RWPE2 (cell line): ENCODE measurements around the gene OTP.

ENCODE experiments used
- ATAC-seq: fragments of 200-7000 bp; cut with Tn5 transposase; 3 replicates; pipeline ENCODE4 v1.9.1; 2021; ENCODE audit warnings: low read depth
- DNase-seq: peaks from one replicate; pipeline ENCODE4 v3.0.0-alpha.2; 2020; ENCODE audit warnings: low spot score
- H3K27ac ChIP-seq: fragments of 450-650 bp; 2 replicates; pipeline ENCODE4 v1.5.1; 2017; ENCODE audit warnings: mild to moderate bottlenecking; ENCODE audit not compliant: poor library complexity, severe bottlenecking
- H3K27me3 ChIP-seq: fragments of 250-450 bp; sonication (Bioruptor Pico); 2 replicates; pipeline ENCODE4 v1.5.1; 2021; ENCODE audit warnings: mild to moderate bottlenecking, moderate library complexity; ENCODE audit not compliant: insufficient read depth, poor library complexity, severe bottlenecking
- H3K36me3 ChIP-seq: fragments of 250-450 bp; sonication (Bioruptor Pico); 2 replicates; pipeline ENCODE4 v1.5.1; 2020; ENCODE audit warnings: low read depth, mild to moderate bottlenecking, moderate library complexity
- H3K4me1 ChIP-seq: fragments of 250-450 bp; sonication (Bioruptor Pico); 2 replicates; pipeline ENCODE4 v1.5.1; 2021; ENCODE audit warnings: mild to moderate bottlenecking, moderate library complexity; ENCODE audit not compliant: insufficient read depth, poor library complexity, severe bottlenecking
- H3K4me3 ChIP-seq: fragments of 250-450 bp; sonication (Bioruptor Pico); 2 replicates; pipeline ENCODE4 v1.5.1; 2021; ENCODE audit warnings: mild to moderate bottlenecking, moderate library complexity; ENCODE audit not compliant: severe bottlenecking
- H3K9me3 ChIP-seq: fragments of 250-450 bp; sonication (Bioruptor Pico); 2 replicates; pipeline ENCODE4 v1.5.1; 2021; ENCODE audit warnings: mild to moderate bottlenecking, moderate library complexity; ENCODE audit not compliant: severe bottlenecking
- CTCF ChIP-seq: fragments of 450-650 bp; IDR thresholded peaks from one replicate; pipeline ENCODE4 v1.5.1; 2017; ENCODE audit warnings: mild to moderate bottlenecking, moderate library complexity; ENCODE audit not compliant: poor library complexity, severe bottlenecking

The OTP gene

GRCh38 chr5:77649776-77650175, 11.3 kb upstream of the OTP start:
- Histone ChIP-seq H3K4me1 (no peaks in the 10 kb centered on the region), H3K27me3 (peaks cover 70% of the 10 kb centered on the region)
- ATAC-seq = no peak

DNA sequence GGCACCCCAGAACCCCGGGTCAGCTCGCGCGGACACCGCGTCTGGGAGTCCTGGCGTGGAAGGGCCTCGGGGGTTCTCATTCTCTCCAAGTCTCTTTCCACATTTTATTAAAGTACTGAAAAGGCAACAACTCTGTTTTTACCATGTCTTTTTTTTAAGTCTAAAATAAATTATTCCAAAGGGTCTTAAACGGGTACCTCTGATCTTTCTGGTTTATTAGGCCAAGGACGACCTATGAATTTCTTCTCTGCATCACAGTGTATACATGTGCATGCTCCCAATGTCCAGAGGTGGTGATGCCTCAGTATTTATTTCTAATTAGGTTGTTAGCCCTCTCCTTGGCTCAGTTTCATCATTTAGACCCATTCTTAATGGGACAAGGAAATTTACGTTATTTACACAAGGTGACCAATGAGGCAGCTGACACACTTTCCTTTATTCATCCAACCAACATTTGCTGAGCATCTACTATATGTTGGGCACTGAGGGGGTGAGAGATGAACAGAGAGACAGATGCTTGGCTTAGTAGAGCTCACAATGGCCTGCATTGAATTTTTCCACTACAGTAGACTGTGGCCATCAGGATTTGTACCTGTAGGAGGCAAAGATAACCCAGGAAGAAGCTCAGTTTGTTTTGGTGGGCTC, 7.6 kb upstream of the OTP start:
- Histone ChIP-seq H3K27me3 (peaks cover 97% of the 10 kb centered on the region), H3K4me1 (no peaks in the 10 kb centered on the region), H3K9me3 (no peaks in the 10 kb centered on the region), H3K36me3 (no peaks in the 10 kb centered on the region), H3K27ac (no peak overlapping the region), H3K4me3 (no peak overlapping the region)
- ATAC-seq (no peak), DNase-seq (no peak)
- no peak for TF ChIP-seq CTCF

More at GRCh38 chr5:77649776-77650175, 11.3 kb upstream of the OTP start:
- Histone ChIP-seq H3K9me3 (no peaks in the 10 kb centered on the region), H3K4me3 (no peak overlapping the region), H3K27ac (no peak overlapping the region), H3K36me3 (no peaks in the 10 kb centered on the region)
- no peak for TF ChIP-seq CTCF
- DNase-seq = no peak

- H3K27me3 ChIP-seq = peaks cover 97% of the 10 kb centered on the region
- peak; percentile 63 for ATAC-seq
- TF ChIP-seq CTCF = peak; percentile 69
- DNase-seq = no peak
- H3K27ac ChIP-seq = no peak overlapping the region
- no peaks in the 10 kb centered on the region for H3K36me3 ChIP-seq
- H3K4me3 ChIP-seq = no peak overlapping the region
- H3K9me3 ChIP-seq = no peaks in the 10 kb centered on the region
- H3K4me1 ChIP-seq = no peaks in the 10 kb centered on the region
These were observed 6.9 kb upstream of the OTP start for GRCh38 chr5:77645158-77645994.

DNA sequence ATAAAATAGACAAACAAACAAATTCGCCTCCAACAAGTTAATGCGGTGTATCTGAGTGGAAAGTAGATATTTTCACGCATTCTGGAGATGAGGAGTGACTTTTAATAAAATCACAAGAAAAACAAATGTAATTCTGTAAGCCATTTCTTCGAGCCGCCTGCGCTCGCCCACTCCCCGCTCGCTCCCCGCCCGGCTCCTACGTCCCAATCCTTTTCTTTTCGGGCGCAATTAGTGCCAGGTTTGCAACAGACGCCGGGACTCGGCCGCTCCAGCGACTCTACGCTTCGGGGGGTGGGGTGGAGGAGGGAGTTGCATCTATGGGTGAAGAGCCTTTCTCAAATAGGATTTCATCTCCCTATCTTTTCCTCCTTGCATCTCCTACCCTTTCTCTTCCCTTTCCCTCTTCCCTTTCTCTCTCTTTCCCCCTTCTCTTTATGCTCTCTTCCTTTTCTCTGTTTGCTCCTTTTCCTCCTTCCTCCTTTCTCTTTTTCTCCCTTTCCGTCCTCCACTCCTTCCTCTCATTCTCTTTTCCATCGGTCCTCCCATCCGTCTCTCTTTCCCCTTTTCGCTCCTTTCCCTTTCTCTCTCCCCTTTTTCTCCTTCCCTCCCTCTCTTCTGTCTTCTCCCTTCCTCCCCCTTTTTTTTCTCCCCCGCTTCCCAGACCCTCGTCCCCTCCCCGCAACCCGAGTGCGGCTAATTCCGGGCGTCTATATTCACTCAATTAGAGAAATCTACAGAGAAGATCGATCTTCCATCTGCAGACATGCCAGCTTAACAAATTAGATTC, 6.1 kb upstream of the OTP start:
- ATAC-seq (no peak), DNase-seq (no peak)
- Histone ChIP-seq H3K4me3 (no peak overlapping the region), H3K4me1 (no peaks in the 10 kb centered on the region), H3K27ac (no peak overlapping the region), H3K36me3 (no peaks in the 10 kb centered on the region), H3K9me3 (no peaks in the 10 kb centered on the region), H3K27me3 (peaks cover 97% of the 10 kb centered on the region)
- TF ChIP-seq CTCF = no peak
